Nephron (organoid): Measurements from ENCODE around the gene LAMA5.

Experiments
- H3K27ac Mint-ChIP-seq, 3 experiments: 2 replicates each; pipeline ENCODE4 v1.8.0; 2020; ENCODE audit warnings: mixed read lengths in 3 of 3, mild to moderate bottlenecking in 2 of 3, moderate library complexity in 1 of 3
- H3K27me3 Mint-ChIP-seq: 2 replicates; pipeline ENCODE4 v1.8.0; 2021; ENCODE audit warnings: low read depth, mild to moderate bottlenecking, moderate library complexity, mixed read lengths
- H3K36me3 Mint-ChIP-seq: 2 replicates; pipeline ENCODE4 v1.8.0; 2020; ENCODE audit warnings: low read depth, mixed read lengths
- H3K4me1 Mint-ChIP-seq: 2 replicates; pipeline ENCODE4 v1.8.0; 2020; ENCODE audit warnings: mixed read lengths
- H3K4me3 Mint-ChIP-seq, 3 experiments: 2 replicates each; pipeline ENCODE4 v1.8.0; 2020; ENCODE audit warnings: mild to moderate bottlenecking in 3 of 3, mixed read lengths in 3 of 3, moderate library complexity in 2 of 3
- H3K9me3 Mint-ChIP-seq: 2 replicates; pipeline ENCODE4 v1.8.0; 2020; ENCODE audit warnings: mixed read lengths
- TF ChIP-seq, protein P1 (sequence below), 3 experiments: fragments of 200-600 bp; sonication (generic); IDR thresholded peaks; one replicate each; pipeline ENCODE4 v1.5.0; 2021; ENCODE audit warnings: antibody characterized with exemption in 3 of 3; ENCODE audit not compliant: unreplicated experiment in 3 of 3

Gene LAMA5

GRCh38 chr20:62311832-62312661 lies 55.1 kb downstream of the LAMA5 start:
- H3K9me3 Mint-ChIP-seq, result no peaks in the 10 kb centered on the region
- TF ChIP-seq, protein P1, sequence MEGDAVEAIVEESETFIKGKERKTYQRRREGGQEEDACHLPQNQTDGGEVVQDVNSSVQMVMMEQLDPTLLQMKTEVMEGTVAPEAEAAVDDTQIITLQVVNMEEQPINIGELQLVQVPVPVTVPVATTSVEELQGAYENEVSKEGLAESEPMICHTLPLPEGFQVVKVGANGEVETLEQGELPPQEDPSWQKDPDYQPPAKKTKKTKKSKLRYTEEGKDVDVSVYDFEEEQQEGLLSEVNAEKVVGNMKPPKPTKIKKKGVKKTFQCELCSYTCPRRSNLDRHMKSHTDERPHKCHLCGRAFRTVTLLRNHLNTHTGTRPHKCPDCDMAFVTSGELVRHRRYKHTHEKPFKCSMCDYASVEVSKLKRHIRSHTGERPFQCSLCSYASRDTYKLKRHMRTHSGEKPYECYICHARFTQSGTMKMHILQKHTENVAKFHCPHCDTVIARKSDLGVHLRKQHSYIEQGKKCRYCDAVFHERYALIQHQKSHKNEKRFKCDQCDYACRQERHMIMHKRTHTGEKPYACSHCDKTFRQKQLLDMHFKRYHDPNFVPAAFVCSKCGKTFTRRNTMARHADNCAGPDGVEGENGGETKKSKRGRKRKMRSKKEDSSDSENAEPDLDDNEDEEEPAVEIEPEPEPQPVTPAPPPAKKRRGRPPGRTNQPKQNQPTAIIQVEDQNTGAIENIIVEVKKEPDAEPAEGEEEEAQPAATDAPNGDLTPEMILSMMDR (IDR thresholded peaks at IDR 0.05; ENCODE audit: unreplicated experiment in 3 of 3), result no peak
- H3K4me1 Mint-ChIP-seq, result no peaks in the 10 kb centered on the region
- H3K36me3 Mint-ChIP-seq, result peaks cover 10% of the 10 kb centered on the region
- H3K27me3 Mint-ChIP-seq, result no peaks in the 10 kb centered on the region
- H3K27ac Mint-ChIP-seq, result no peak overlapping the region
- H3K4me3 Mint-ChIP-seq, result no peak overlapping the region

- H3K27me3 Mint-ChIP-seq, result no peaks in the 10 kb centered on the region
Observed at GRCh38 chr20:62311150-62311549, 56.0 kb downstream of the LAMA5 start.

DNA sequence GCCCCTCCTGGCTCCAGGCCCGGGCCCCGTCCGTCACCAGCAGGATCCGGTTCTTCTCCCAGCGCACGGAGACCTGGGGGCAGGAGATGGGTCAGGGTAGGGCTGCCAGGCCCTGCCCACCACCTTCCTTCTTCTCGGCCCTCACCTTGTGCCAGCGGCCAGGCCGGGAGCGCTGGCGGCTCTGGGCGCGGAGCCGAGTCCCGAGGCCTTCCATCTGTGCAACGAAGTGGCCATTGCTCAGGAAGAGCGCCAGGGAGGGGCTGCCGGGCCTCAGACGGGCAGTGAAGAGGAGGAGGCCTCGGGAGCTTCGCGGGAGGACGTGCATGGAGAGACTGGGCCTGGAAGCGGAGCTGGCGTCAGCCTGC lies 56.4 kb downstream of the LAMA5 start:
- no peak overlapping the region for H3K27ac Mint-ChIP-seq
- no peaks in the 10 kb centered on the region for H3K4me1 Mint-ChIP-seq
- H3K4me3 Mint-ChIP-seq, result no peak overlapping the region
- peaks cover 7% of the 10 kb centered on the region for H3K36me3 Mint-ChIP-seq
- no peaks in the 10 kb centered on the region for H3K27me3 Mint-ChIP-seq
- H3K9me3 Mint-ChIP-seq, result no peaks in the 10 kb centered on the region
- TF ChIP-seq, protein P1 (IDR thresholded peaks at IDR 0.05; ENCODE audit: unreplicated experiment in 3 of 3), result no peak

More at GRCh38 chr20:62311150-62311549, 56.0 kb downstream of the LAMA5 start:
- Mint-ChIP-seq H3K36me3 (peaks cover 7% of the 10 kb centered on the region), H3K4me3 (no peak overlapping the region), H3K9me3 (no peaks in the 10 kb centered on the region), H3K27ac (no peak overlapping the region), H3K4me1 (no peaks in the 10 kb centered on the region)
- TF ChIP-seq, protein P1 (IDR thresholded peaks at IDR 0.05; ENCODE audit: unreplicated experiment in 3 of 3), result no peak

GRCh38 chr20:62309947-62310756 lies 57.0 kb downstream of the LAMA5 start:
- H3K36me3 Mint-ChIP-seq, result peaks cover 10% of the 10 kb centered on the region
- no peak overlapping the region for H3K4me3 Mint-ChIP-seq
- TF ChIP-seq, protein P1 (IDR thresholded peaks at IDR 0.05; ENCODE audit: unreplicated experiment in 3 of 3), result no peak
- no peaks in the 10 kb centered on the region for H3K27me3 Mint-ChIP-seq
- H3K9me3 Mint-ChIP-seq, result no peaks in the 10 kb centered on the region
- H3K27ac Mint-ChIP-seq, result no peak overlapping the region
- peaks cover 4% of the 10 kb centered on the region for H3K4me1 Mint-ChIP-seq

DNA sequence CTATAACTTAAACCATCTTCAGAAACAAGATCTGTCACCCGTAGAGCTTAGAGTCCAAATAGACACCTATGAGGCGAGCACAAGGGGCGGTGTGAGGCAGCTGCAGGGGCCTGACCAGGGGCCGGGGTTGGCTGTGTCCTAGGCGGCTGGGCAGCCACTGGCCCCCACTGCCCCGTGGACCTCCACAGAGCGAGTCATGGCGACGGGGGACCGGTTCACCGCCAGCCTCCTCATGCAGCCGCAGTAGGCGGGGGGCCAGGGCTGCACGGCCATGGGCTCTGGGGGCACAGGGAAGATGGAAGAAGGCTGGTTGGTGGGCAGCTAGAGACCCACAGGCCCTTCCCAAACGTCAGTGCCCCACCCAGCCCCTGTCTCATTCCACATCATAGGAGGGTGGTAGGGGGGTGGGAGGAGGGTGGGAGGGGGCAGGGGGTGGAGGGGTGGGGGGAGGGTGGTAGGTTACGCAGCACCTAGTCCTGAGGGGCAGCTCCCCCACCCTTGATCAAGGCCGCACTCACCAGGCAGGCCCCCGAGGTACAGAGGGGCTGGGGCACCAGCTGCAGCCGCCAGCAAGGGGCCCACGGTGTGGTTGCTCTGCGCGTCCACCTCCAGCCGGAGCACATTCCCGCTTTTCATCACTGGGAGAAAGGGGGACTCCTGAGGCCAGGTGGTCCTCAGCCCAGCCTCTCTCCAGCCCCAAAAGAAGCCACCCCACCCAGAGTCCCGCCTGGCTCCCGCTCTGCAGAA lies 57.7 kb downstream of the LAMA5 start:
- H3K4me3 Mint-ChIP-seq, result no peak overlapping the region
- no peaks in the 10 kb centered on the region for H3K9me3 Mint-ChIP-seq
- H3K27ac Mint-ChIP-seq, result no peak overlapping the region
- peaks cover 10% of the 10 kb centered on the region for H3K36me3 Mint-ChIP-seq
- TF ChIP-seq, protein P1 (IDR thresholded peaks at IDR 0.05; ENCODE audit: unreplicated experiment in 3 of 3), result no peak
- H3K27me3 Mint-ChIP-seq, result no peaks in the 10 kb centered on the region
- peaks cover 5% of the 10 kb centered on the region for H3K4me1 Mint-ChIP-seq
